Endodermal cell (in vitro differentiated cells): ENCODE results near the gene ITM2B. TPM values are rescaled to one million over a fixed set of nuclear protein-coding genes. Genes with fewer than 3 reads are reported as not detected.
"Not testable (repeated sequence)": the region's sequence is repeated elsewhere in the genome, so short reads cannot be mapped to it uniquely, and the experiment has no call there.

Source experiments
- DNase-seq: peaks from one replicate; pipeline ENCODE4 v3.0.0-alpha.2; 2017
- H3K27ac ChIP-seq: 2 replicates; pipeline ENCODE4 v1.5.1; 2013; ENCODE audit warnings: mild to moderate bottlenecking, low read depth, low read length, moderate library complexity
- H3K27me3 ChIP-seq: 2 replicates; pipeline ENCODE4 v1.6.1; 2013; ENCODE audit warnings: mild to moderate bottlenecking, low read length, moderate library complexity; ENCODE audit not compliant: insufficient read depth, control insufficient read depth, poor library complexity, severe bottlenecking
- H3K36me3 ChIP-seq: 2 replicates; pipeline ENCODE4 v1.7.0; 2013; ENCODE audit warnings: mild to moderate bottlenecking, low read length, moderate library complexity; ENCODE audit not compliant: control insufficient read depth, insufficient read depth
- H3K4me1 ChIP-seq: one replicate; pipeline ENCODE4 v1.7.0; 2013; ENCODE audit warnings: low read length; ENCODE audit not compliant: control insufficient read depth, insufficient read depth
- H3K4me3 ChIP-seq: 2 replicates; pipeline ENCODE4 v1.5.1; 2013; ENCODE audit warnings: mild to moderate bottlenecking, low read length, moderate library complexity
- H3K9ac ChIP-seq: 2 replicates; pipeline ENCODE4 v1.6.1; 2013; ENCODE audit warnings: mild to moderate bottlenecking, low read length, moderate library complexity; ENCODE audit not compliant: poor library complexity, severe bottlenecking; ENCODE audit errors: extremely low read depth
- H3K9me3 ChIP-seq: 2 replicates; pipeline ENCODE4 v1.6.1; 2013; ENCODE audit warnings: mild to moderate bottlenecking, low read length, moderate library complexity; ENCODE audit not compliant: control insufficient read depth
- H3K27ac Mint-ChIP-seq: 2 replicates; pipeline ENCODE4 v1.8.0; 2020; ENCODE audit warnings: mixed read lengths
- H3K27me3 Mint-ChIP-seq: 2 replicates; pipeline ENCODE4 v1.8.0; 2021; ENCODE audit warnings: mild to moderate bottlenecking, mixed read lengths; ENCODE audit not compliant: insufficient read depth
- H3K36me3 Mint-ChIP-seq: 2 replicates; pipeline ENCODE4 v1.8.0; 2020; ENCODE audit warnings: low read depth, mixed read lengths
- H3K4me1 Mint-ChIP-seq: 2 replicates; pipeline ENCODE4 v1.8.0; 2020; ENCODE audit warnings: mixed read lengths
- H3K4me3 Mint-ChIP-seq: 2 replicates; pipeline ENCODE4 v1.8.0; 2020; ENCODE audit warnings: mild to moderate bottlenecking, moderate library complexity, mixed read lengths
- H3K9me3 Mint-ChIP-seq: 2 replicates; pipeline ENCODE4 v1.8.0; 2020; ENCODE audit warnings: mild to moderate bottlenecking, mixed read lengths
- WGBS, 2 experiments: methylation state at CpG; one replicate each; pipeline versions ENCODE4 v1.1.5 to v1.1.7; 2013; ENCODE audit warnings: missing lambda C conversion rate in 2 of 2, mixed read lengths in 1 of 2; ENCODE audit not compliant: insufficient coverage in 1 of 2, insufficient read length in 1 of 2; 5-methylcytosine and 5-hydroxymethylcytosine counted together
- total RNA-seq, 2 donors: library from RNA; stranded (reverse); fragmentation: NEBNext Ultra II Directional in 1 of 2; extraction: Animal tissue kit (Norgen Biotek cat#: 25700) in 1 of 2; gene quantifications; 2 replicates in 1 of 2; 3 replicates in 1 of 2; pipeline ENCODE4 v1.2.1, GENCODE V29; 2021
- TF ChIP-seq, protein P1 (sequence below): fragments of 200-600 bp; sonication (generic); conservative IDR thresholded peaks from 2 replicates; pipeline ENCODE4 v1.5.0; 2021; ENCODE audit warnings: antibody characterized with exemption, mild to moderate bottlenecking

The ITM2B gene
- total RNA-seq, 2 donors from 2014 or later: 158 to 170 TPM

DNA sequence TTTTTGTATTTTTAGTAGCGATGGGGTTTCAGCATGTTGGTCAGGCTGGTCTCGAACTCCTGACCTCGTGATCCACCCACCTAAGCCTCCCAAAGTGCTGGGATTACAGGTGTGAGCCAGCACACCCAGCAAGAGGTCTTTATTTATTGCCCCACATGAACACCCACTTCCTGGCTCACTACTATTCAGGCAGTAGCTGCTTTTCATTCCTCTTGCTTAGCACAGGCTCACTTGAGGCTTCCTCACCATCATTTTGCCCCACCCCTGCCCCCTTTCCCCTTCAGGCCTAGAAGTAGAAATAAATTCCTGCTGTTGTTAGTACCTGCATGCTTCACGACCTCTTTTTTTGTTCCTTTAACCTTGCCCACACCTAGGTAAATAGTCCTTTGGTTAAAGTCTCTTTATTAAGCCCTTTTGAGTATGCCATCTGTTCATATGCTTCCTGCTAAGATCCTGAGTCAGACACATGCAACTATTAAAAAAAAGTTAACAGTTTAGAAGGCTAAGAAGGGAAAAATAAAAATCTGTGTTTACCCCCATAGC, 33.5 kb upstream of the ITM2B start:
- Histone ChIP-seq H3K27ac (no peak overlapping the region), H3K36me3 (no peaks in the 10 kb centered on the region), H3K4me1 (no peaks in the 10 kb centered on the region), H3K4me3 (no peak overlapping the region), H3K9me3 (no peaks in the 10 kb centered on the region), H3K27me3 (no peaks in the 10 kb centered on the region), H3K9ac (no peak overlapping the region)
- no peaks in the 10 kb centered on the region for H3K36me3 Mint-ChIP-seq
- 89 to 90% methylated on average over 3 to 4 of the region's 4 CpGs for WGBS, 2 experiments
- H3K27ac Mint-ChIP-seq: no peak overlapping the region
- no peaks in the 10 kb centered on the region for H3K27me3 Mint-ChIP-seq
- H3K4me1 Mint-ChIP-seq: no peaks in the 10 kb centered on the region
- H3K4me3 Mint-ChIP-seq: no peak overlapping the region
- no peak for DNase-seq
- TF ChIP-seq, protein P1, sequence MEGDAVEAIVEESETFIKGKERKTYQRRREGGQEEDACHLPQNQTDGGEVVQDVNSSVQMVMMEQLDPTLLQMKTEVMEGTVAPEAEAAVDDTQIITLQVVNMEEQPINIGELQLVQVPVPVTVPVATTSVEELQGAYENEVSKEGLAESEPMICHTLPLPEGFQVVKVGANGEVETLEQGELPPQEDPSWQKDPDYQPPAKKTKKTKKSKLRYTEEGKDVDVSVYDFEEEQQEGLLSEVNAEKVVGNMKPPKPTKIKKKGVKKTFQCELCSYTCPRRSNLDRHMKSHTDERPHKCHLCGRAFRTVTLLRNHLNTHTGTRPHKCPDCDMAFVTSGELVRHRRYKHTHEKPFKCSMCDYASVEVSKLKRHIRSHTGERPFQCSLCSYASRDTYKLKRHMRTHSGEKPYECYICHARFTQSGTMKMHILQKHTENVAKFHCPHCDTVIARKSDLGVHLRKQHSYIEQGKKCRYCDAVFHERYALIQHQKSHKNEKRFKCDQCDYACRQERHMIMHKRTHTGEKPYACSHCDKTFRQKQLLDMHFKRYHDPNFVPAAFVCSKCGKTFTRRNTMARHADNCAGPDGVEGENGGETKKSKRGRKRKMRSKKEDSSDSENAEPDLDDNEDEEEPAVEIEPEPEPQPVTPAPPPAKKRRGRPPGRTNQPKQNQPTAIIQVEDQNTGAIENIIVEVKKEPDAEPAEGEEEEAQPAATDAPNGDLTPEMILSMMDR: no peak
- H3K9me3 Mint-ChIP-seq: peaks cover 6% of the 10 kb centered on the region

DNA sequence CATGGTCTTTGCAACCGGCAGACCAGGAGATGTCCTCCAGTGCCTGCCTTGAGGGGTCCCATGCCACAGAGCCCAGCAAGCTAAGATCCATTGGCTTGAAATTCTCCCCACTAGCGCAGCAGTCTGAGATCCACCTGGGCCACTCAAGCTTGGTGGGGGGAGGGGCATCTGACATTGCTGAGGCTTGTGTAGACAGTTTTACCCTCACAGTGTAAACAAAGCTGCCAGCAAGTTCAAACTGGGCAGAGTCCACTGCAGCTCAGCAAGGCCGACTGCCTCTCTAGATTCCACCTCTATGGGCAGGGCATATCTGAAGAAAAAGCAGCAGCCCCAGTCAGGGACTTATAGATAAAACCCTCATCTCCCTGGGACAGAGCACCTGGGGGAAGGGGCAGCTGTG, 32.0 kb upstream of the ITM2B start:
- Histone ChIP-seq H3K9me3 (no peaks in the 10 kb centered on the region), H3K9ac (no peak overlapping the region), H3K36me3 (no peaks in the 10 kb centered on the region), H3K27ac (no peak overlapping the region), H3K4me1 (no peaks in the 10 kb centered on the region), H3K27me3 (no peaks in the 10 kb centered on the region), H3K4me3 (no peak overlapping the region)
- WGBS, 2 experiments: 88 to 92% methylated on average over 2 to 3 of the region's 3 CpGs
- Mint-ChIP-seq H3K9me3 (peaks cover 10% of the 10 kb centered on the region), H3K27ac (no peak overlapping the region), H3K4me3 (no peak overlapping the region), H3K36me3 (no peaks in the 10 kb centered on the region), H3K27me3 (peaks cover 1% of the 10 kb centered on the region), H3K4me1 (no peaks in the 10 kb centered on the region)
- TF ChIP-seq, protein P1: no peak
- DNase-seq: no peak

DNA sequence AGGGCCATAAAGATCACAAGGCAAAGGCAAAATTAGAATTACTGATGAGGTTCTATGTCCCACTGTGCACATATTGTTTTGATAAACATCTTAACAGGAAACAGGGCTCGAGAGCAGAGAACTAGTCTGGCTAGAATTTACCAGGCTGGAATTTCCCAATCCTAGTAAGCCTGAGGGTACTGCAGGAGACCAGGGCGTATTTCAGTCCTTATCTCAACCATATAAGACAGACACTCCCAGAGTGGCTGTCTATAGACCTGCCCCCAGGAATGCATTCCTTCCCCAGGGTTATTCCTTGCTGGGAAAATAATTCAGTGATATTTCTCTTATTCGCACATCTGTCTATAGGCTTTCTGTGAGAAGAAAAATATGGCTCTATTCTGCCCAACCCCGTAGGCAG, 25.8 kb upstream of the ITM2B start:
- H3K4me3 Mint-ChIP-seq, H3K27me3 Mint-ChIP-seq, H3K4me3 ChIP-seq, H3K27me3 ChIP-seq, H3K36me3 Mint-ChIP-seq, H3K4me1 Mint-ChIP-seq, DNase-seq, H3K27ac Mint-ChIP-seq, H3K9ac ChIP-seq, H3K36me3 ChIP-seq, H3K4me1 ChIP-seq, H3K27ac ChIP-seq: not testable (repeated sequence)
- 91 to 95% methylated on average over 4 of the region's 4 CpGs for WGBS, 2 experiments
- H3K9me3 Mint-ChIP-seq: peaks cover 27% of the 10 kb centered on the region
- H3K9me3 ChIP-seq: peaks cover 12% of the 10 kb centered on the region

DNA sequence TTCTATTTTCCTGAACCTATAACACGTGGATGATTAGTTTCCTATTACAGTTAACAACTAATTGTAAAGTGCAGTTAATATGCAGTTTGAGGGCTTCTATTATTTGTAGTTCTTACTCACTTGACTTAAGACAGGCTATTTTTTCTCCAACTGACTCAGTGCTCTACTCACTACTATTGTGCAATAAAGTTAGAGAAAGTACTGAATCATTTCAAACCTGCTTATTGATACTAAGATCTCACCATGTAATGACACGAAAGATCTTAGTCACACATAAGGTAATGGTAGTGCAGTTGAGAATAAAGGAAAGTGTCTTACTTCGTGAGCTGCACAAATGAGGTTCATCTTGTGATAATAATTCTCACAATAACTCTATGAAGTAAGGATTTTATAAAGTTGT, 22.8 kb upstream of the ITM2B start:
- TF ChIP-seq, protein P1: no peak
- DNase-seq: no peak
- no peaks in the 10 kb centered on the region for H3K27me3 ChIP-seq
- Mint-ChIP-seq H3K4me1 (no peaks in the 10 kb centered on the region), H3K27me3 (peaks cover 3% of the 10 kb centered on the region), H3K9me3 (peaks cover 23% of the 10 kb centered on the region), H3K27ac (no peak overlapping the region), H3K4me3 (no peak overlapping the region), H3K36me3 (no peaks in the 10 kb centered on the region)
- H3K9me3 ChIP-seq: peaks cover 12% of the 10 kb centered on the region
- WGBS, 2 experiments: 84 to 100% methylated on average over 1 to 2 of the region's 3 CpGs
- H3K4me1 ChIP-seq: no peaks in the 10 kb centered on the region
- H3K9ac ChIP-seq: no peak overlapping the region
- H3K36me3 ChIP-seq: no peaks in the 10 kb centered on the region
- H3K4me3 ChIP-seq: no peak overlapping the region
- no peak overlapping the region for H3K27ac ChIP-seq
